ENCODE data around the gene MYH14.

MYH14 gene

GRCh38 chr19:50195224-50195623, 8.2 kb upstream of the MYH14 start:
- DNase-seq, result no peak

DNA sequence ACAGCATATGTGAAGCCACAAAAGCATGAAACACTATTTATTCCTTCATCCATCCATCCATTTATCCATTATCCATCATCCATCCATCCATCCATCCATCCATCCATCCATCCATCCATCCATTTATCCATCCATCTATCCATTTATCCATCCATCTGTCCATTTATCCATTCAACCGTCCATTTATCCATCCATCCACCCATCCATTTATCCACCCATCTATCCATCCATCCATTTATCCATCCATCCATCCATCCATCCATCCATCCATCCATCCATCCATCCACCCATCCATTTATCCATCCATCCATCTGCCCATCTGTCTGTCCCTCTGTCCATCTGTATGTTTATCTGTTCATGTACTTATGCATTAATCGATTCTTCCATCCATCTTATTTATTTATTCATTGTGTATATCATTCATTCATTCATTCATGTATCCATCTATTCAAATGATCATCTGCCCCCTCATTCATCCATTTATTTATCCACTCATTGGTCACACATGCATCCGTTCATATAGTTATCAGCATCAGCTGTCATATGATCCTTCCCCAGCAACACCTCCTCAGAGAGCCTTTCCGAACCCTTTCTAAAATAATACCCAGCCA, 7.0 kb upstream of the MYH14 start:
- no peak for DNase-seq

DNA sequence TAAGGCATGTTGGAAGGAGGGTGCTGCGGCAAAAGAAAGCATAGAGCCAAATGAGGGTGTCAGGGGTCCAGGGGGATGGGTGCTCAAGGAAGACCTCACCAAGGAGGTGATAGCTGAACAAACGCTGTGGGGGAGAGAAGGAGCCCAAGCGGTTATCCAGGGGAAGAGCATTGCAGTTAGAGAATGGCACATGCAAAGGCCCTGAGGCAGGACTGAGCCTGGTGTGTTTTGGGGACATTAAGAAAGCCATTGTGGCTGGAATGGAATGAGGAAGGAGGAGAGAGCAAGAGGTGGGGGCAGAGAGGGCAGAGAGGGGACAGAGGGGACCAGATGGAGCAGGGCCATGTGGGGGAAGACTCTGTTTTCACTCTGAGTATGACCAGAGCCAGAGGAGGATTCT, 6.1 kb upstream of the MYH14 start:
- DNase-seq, result no peak

GRCh38 chr19:50198431-50199258, 4.8 kb upstream of the MYH14 start:
- DNase-seq, result no peak

DNA sequence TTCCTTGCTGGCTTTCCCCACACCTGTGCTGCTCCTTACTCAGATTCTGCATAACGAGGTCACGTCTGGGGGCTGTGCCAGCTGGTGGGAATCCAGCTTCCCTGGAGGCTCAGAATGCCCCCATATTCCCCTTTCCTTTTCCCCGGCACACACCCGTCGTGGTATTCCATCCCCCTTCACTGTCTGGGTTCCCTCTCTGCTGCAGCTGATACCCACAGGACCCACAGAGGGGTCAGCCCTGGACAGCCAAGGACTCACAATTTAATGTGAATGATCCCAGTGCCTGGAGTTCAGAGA, 4.2 kb upstream of the MYH14 start:
- DNase-seq, result no peak

DNA sequence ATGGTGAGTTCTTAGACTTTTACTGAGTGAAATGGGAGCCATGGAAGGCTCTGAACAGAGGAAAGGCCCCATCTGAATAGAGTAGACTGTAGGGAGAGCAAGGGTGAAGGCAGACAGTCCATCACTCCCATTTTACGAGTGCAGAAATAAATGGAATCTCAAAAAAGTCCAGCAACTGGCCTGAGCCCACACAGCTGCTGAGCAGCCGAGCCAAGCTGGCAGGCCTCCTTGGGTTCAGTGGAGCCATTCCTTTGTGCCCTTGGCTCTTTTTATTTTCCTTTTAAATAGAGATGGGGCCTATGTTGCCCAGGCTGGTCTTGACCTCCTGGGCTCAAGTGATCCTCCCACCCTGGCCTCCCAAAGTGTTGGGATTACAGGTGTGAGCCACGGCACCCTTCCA, 1.0 kb upstream of the MYH14 start:
- no peak for DNase-seq

- DNase-seq, result no peak
These were observed 501 bp upstream of the MYH14 start for GRCh38 chr19:50202962-50203280.

- DNase-seq, result no peak
These were observed 633 bp downstream of the MYH14 start for GRCh38 chr19:50204081-50204428.

DNA sequence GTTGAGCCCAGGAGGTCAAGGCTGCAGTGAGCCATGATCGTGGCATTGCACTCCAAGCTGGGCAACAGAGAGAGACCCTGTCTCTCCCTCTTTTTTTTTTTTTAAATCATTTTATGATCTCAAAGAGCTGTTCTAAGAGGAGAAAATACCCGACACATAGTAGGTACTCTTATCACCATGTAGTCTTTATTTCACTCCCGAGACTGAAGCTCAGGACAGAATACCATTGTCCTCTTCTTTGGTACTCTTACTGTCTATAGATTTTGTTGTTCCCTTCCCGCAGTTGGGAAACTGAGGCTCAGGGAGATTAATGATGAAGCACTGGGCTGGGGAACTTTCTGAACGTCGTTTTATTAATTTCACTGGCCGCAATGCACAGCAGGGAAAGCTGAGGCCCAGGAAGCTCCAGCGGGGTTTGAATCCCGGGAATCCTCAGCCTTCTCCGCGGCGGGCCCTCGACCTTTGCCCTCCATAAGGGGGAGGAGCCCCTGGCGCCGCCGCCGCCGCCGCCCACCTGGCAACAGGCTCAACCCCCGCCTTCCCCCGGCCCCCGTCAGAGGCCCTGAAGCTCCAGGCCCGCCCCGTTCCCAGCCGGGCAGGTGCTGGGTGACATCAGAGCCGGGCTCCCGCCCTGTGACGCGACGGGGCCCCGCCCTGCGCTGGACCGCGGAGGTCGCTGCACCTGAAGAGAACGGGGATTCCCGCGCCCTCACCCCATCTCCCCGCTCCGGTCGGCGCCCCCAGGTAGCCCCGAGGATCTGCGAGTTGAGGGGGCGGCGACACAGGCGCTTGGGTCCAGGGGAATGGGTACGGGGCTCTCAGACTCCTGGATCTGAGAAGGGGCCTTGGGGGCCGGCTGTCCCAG, 1.6 kb downstream of the MYH14 start:
- DNase-seq, result no peak

- DNase-seq, result no peak
These were observed 2.3 kb downstream of the MYH14 start for GRCh38 chr19:50205681-50206138.

GRCh38 chr19:50206191-50206590, 2.8 kb downstream of the MYH14 start:
- DNase-seq, result no peak

- DNase-seq, result no peak
These were observed 4.3 kb downstream of the MYH14 start for GRCh38 chr19:50207730-50208129.

DNA sequence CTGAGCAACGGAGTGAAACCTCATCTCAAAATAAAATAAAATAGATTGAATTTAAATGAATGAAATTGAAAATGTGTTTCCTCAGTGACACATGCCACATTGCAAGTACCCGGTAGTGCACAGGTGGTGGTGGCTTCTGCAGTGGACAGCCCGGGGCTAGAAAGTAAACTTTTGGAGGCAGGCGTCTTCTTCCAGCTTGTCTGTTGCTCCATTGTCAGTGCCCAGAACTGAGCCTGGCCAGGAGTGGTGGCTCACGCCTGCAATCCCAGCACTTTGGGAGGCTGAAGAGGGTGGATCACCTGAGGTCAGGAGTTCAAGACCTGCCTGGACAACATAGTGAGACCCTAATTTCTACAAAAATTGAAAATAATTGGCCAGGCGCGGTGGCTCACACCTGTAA, 5.7 kb downstream of the MYH14 start:
- DNase-seq, result no peak

GRCh38 chr19:50210425-50210824, 7.0 kb downstream of the MYH14 start:
- no peak for DNase-seq

GRCh38 chr19:50213925-50214324, 10.5 kb downstream of the MYH14 start:
- DNase-seq, result no peak

- DNase-seq, result no peak
These were observed 11.5 kb downstream of the MYH14 start for GRCh38 chr19:50214699-50215543.

DNA sequence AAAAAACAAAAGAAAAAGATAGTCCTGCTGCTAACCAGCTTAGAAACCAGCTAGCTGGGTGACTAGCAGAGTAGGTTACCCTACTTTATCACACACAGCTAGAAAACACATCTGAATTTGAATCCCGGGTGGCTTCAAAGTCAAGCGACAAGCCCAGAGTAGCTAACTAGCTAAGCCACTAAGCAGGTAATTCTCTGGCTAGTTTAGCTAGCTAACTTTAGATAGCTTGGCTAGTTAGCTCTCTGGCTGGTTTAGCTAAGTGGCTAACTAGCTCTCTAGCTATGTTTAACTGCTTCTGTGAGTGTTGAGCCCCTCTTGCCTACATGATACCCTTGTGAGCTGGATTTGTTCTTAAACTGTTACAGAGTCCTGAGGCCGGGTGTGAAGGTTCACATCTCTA, 12.4 kb downstream of the MYH14 start:
- DNase-seq, result no peak

- no peak for DNase-seq
These were observed 17.7 kb downstream of the MYH14 start for GRCh38 chr19:50221087-50221486.

DNA sequence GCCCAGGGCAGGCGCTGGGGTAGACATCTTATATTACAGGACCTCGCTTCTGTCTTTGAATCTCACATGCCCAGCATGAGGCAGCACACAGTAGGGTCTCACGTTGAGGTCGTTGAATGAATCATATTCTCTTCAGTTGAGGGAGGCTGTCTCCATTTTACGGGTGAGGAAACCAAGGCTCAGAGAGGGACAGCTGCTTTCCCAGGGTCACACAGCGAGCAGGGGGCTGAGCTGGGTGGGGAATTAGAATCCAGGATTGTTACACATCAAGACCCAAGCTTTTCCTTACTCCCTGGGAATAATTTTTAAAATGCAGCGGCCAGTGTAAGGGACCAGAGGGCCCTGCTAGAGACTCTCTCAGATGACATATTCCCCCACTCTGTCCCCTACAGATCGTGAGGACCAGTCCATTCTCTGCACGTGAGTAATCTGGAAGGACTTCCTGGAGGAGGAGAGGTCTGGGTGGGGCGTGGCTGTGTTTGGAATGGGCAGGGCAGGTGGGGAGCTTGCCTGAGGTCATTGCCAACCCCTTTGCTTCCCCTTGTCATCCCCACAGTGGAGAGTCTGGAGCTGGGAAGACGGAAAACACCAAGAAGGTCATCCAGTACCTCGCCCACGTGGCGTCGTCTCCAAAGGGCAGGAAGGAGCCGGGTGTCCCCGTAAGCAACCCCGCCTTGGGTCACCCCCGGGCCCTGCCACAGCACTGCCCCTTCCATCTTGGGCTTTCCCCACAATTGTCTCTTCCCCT, 19.4 kb downstream of the MYH14 start:
- DNase-seq, result no peak

DNA sequence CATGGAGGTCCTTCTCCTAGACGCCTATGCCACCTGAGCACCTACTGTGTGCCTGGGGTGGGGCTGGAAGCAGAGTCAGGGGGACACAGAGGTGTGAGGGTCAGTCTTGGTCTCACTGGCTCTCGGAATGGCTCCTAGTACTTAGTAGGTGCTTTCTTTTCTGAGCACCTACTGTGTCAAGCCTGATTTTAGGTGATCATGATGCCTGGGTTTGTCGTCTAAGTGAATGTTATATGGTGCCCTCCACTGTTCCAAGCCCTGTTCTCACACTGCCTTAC, 20.0 kb downstream of the MYH14 start:
- DNase-seq, result no peak

DNA sequence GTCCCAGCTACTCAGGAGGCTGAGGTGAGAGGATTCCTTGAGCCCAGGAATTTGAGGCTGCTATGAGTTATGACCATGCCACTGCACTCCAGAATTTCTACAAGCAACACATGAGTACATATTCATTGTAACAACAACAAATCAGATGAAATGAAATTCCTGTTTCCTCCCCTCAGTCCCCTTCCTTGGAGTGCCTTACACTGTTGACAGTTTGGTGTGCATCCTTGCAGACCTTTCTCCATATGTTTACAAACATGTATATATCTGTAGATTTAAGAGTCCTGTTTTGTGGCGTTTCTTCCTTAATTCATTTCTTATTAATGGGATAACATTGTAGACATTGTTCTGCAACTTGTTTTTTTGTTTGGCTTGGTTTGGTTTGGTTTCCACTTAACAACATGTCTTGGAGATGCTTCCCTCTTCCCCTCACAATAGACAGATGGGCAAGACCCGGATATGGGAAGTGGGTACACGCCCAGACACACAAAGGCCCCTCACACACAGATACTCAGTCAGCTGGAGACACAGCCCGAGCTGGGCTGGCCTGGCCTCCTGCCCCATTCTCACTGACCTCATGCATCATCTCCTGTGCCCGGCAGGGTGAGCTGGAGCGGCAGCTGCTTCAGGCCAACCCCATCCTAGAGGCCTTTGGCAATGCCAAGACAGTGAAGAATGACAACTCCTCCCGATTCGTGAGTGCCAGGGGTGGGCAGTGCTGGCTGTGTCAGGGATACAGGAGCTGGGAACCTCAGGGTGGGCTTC, 21.7 kb downstream of the MYH14 start:
- no peak for DNase-seq

DNA sequence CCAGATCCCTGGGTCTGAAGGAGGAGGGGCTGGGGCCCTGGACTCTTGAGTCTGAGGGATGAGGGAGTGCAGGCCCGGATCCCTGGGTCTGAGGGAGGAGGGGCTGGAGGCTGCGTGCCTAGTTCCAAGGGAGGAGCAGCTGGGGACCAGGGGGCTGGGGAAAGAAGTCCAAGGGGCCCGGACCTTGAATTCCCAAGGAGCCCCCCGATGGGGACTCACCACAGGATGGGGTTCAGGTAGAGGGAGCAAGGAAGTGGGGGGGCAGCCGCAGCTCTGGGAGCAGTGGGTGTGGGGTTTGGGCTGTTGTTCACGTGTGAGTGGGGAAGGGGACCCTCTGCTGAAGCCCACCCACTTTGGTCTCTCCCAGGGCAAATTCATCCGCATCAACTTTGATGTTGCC, 23.1 kb downstream of the MYH14 start:
- no peak for DNase-seq
